ENCODE data around the gene TBX2.

Gene TBX2

GRCh38 chr17:61371179-61371578 lies 28.5 kb upstream of the TBX2 start (continued):
- TF ChIP-seq, protein P1, sequence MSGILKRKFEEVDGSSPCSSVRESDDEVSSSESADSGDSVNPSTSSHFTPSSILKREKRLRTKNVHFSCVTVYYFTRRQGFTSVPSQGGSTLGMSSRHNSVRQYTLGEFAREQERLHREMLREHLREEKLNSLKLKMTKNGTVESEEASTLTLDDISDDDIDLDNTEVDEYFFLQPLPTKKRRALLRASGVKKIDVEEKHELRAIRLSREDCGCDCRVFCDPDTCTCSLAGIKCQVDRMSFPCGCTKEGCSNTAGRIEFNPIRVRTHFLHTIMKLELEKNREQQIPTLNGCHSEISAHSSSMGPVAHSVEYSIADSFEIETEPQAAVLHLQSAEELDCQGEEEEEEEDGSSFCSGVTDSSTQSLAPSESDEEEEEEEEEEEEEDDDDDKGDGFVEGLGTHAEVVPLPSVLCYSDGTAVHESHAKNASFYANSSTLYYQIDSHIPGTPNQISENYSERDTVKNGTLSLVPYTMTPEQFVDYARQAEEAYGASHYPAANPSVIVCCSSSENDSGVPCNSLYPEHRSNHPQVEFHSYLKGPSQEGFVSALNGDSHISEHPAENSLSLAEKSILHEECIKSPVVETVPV (CRISPR knock-in tag; IDR thresholded peaks at IDR 0.05), result no peak
- TF ChIP-seq BACH2 (CRISPR knock-in tag; IDR thresholded peaks at IDR 0.05; ENCODE audit: borderline replicate concordance), result no peak
- no peak for TF ChIP-seq ZNF565 (CRISPR knock-in tag; conservative IDR thresholded peaks at IDR 0.05; ENCODE audit: low read depth)
- TF ChIP-seq CSDC2 (CRISPR knock-in tag; IDR thresholded peaks at IDR 0.05), result no peak
- TF ChIP-seq GLIS3 (CRISPR knock-in tag; IDR thresholded peaks at IDR 0.05), result no peak

GRCh38 chr17:61371606-61372005 lies 28.0 kb upstream of the TBX2 start:
- ATAC-seq, result no peak
- TF ChIP-seq, protein P2, sequence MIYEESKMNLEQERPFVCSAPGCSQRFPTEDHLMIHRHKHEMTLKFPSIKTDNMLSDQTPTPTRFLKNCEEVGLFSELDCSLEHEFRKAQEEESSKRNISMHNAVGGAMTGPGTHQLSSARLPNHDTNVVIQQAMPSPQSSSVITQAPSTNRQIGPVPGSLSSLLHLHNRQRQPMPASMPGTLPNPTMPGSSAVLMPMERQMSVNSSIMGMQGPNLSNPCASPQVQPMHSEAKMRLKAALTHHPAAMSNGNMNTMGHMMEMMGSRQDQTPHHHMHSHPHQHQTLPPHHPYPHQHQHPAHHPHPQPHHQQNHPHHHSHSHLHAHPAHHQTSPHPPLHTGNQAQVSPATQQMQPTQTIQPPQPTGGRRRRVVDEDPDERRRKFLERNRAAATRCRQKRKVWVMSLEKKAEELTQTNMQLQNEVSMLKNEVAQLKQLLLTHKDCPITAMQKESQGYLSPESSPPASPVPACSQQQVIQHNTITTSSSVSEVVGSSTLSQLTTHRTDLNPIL (CRISPR knock-in tag; IDR thresholded peaks at IDR 0.05; ENCODE audit: low read depth), result no peak
- TF ChIP-seq ZNF565 (CRISPR knock-in tag; conservative IDR thresholded peaks at IDR 0.05; ENCODE audit: low read depth), result no peak
- no peak for TF ChIP-seq ARNTL (CRISPR knock-in tag; IDR thresholded peaks at IDR 0.05; ENCODE audit: borderline replicate concordance, low read depth)
- no peak for TF ChIP-seq SNAI2 (CRISPR knock-in tag; IDR thresholded peaks at IDR 0.05)
- TF ChIP-seq PPARA (CRISPR knock-in tag; IDR thresholded peaks at IDR 0.05; ENCODE audit: borderline replicate concordance), result no peak
- TF ChIP-seq ZNF70 (CRISPR knock-in tag; IDR thresholded peaks at IDR 0.05), result no peak
- no peak for TF ChIP-seq ISL1 (CRISPR knock-in tag; IDR thresholded peaks at IDR 0.05)
- no peak for TF ChIP-seq PATZ1 (CRISPR knock-in tag; IDR thresholded peaks at IDR 0.05; ENCODE audit: borderline replicate concordance)
- TF ChIP-seq ZNF8 (CRISPR knock-in tag; IDR thresholded peaks at IDR 0.05), result no peak
- TF ChIP-seq BACH2 (CRISPR knock-in tag; IDR thresholded peaks at IDR 0.05; ENCODE audit: borderline replicate concordance), result no peak
- TF ChIP-seq TCF4 (CRISPR knock-in tag; IDR thresholded peaks at IDR 0.05; ENCODE audit: borderline replicate concordance), result no peak
- TF ChIP-seq POU6F1 (CRISPR knock-in tag; IDR thresholded peaks at IDR 0.05; ENCODE audit: borderline replicate concordance, low read depth), result no peak
- TF ChIP-seq TOX (CRISPR knock-in tag; IDR thresholded peaks at IDR 0.05; ENCODE audit: borderline replicate concordance), result no peak
- TF ChIP-seq ZC3H10 (CRISPR knock-in tag; IDR thresholded peaks at IDR 0.05), result no peak
- TF ChIP-seq RARB (CRISPR knock-in tag; IDR thresholded peaks at IDR 0.05), result no peak
- no peak for TF ChIP-seq CSDC2 (CRISPR knock-in tag; IDR thresholded peaks at IDR 0.05)
- TF ChIP-seq, protein P1 (CRISPR knock-in tag; IDR thresholded peaks at IDR 0.05), result no peak

- no peak for TF ChIP-seq POU6F1 (CRISPR knock-in tag; IDR thresholded peaks at IDR 0.05; ENCODE audit: borderline replicate concordance, low read depth)
- TF ChIP-seq ZNF8 (CRISPR knock-in tag; IDR thresholded peaks at IDR 0.05), result no peak
- TF ChIP-seq TOX (CRISPR knock-in tag; IDR thresholded peaks at IDR 0.05; ENCODE audit: borderline replicate concordance), result no peak
- no peak for TF ChIP-seq OSR1 (CRISPR knock-in tag; IDR thresholded peaks at IDR 0.05)
- TF ChIP-seq ISL1 (CRISPR knock-in tag; IDR thresholded peaks at IDR 0.05), result no peak
- no peak for TF ChIP-seq RARB (CRISPR knock-in tag; IDR thresholded peaks at IDR 0.05)
- TF ChIP-seq, protein P1 (CRISPR knock-in tag; IDR thresholded peaks at IDR 0.05), result no peak
- no peak for TF ChIP-seq ZFP3 (CRISPR knock-in tag; IDR thresholded peaks at IDR 0.05)
- TF ChIP-seq, protein P2 (CRISPR knock-in tag; IDR thresholded peaks at IDR 0.05; ENCODE audit: low read depth), result no peak
- TF ChIP-seq ZNF70 (CRISPR knock-in tag; IDR thresholded peaks at IDR 0.05), result no peak
- no peak for TF ChIP-seq ESRRG (CRISPR knock-in tag; IDR thresholded peaks at IDR 0.05)
- TF ChIP-seq CSDC2 (CRISPR knock-in tag; IDR thresholded peaks at IDR 0.05), result no peak
- no peak for ATAC-seq
These were observed 27.2 kb upstream of the TBX2 start for GRCh38 chr17:61372436-61372835.
